ENCODE data around the gene TSEN2.

GRCh38 chr3:12495749-12496452 lies 11.6 kb downstream of the TSEN2 start:
- TF ChIP-seq CTCF (IDR thresholded peaks at IDR 0.05): no peak
- no peak for TF ChIP-seq POLR2A (IDR thresholded peaks at IDR 0.05)
